CD4-positive, alpha-beta T cell treated with Interleukin-4 for 4 hours (primary cell): ENCODE data around the gene TMEM86B.

Experiments
- DNase-seq: peaks from one replicate; pipeline ENCODE4 v3.0.0-alpha.2; 2020

TMEM86B gene

GRCh38 chr19:55257461-55258420 lies 29.2 kb upstream of the TMEM86B start:
- DNase-seq = peak; percentile 6

GRCh38 chr19:55256562-55257460 lies 28.2 kb upstream of the TMEM86B start:
- DNase-seq = no peak

GRCh38 chr19:55255618-55256423 lies 27.3 kb upstream of the TMEM86B start:
- DNase-seq = peak; percentile 62

DNA sequence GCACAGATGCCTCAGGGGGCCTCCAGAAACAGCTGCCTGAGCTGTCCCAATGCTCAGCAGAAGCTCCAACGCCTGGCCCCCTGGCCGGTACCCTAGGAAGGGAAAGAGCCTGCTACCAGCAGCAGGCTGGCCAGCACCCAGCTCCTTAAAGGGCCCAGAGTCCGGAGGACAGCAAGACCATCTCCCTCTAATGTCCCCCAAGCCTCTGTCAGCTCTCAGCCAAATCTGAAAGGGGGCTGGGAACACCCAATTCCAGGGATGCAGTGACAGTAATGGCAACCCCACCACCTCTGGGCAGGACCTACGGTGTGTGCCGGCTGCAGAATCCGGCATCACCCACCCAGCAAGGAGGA lies 26.0 kb upstream of the TMEM86B start:
- no peak for DNase-seq

DNA sequence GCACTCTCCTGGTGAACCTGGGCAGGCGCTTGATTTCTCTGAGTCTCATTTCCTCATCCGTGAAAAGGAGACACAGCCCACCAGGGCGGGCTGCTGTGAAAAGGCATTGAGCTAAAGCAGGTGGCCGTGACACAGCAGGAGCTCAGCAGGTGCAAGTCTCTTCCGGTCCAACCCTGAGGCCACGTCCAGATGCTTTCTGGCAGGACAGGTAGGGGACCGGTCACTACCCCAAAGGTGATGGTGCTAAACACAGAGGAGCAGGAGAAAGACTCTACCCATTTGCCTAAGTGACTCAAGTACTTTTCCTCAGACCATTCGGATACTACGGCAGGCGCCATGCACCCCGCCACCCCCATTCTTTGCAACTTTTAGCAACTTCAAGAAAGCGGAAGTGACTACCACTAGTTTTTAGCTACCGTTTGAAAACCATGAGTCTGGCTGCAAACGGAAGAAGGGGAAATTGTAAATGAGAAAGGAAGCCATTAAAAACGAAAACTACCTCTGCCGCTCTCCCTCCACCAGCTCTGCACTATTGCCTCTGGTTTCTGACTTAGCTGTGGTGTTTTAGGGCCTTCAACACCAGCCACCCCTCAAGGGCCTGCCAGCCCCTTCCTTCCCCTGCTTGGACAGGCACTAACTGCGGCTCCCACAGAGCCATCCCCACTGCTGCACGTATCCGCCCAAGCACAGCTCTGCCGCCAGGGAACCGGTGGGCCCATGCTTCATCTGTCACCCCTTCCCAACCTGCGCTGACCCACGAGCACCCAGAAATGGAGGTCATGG lies 25.5 kb upstream of the TMEM86B start:
- peak; percentile 79 for DNase-seq

DNA sequence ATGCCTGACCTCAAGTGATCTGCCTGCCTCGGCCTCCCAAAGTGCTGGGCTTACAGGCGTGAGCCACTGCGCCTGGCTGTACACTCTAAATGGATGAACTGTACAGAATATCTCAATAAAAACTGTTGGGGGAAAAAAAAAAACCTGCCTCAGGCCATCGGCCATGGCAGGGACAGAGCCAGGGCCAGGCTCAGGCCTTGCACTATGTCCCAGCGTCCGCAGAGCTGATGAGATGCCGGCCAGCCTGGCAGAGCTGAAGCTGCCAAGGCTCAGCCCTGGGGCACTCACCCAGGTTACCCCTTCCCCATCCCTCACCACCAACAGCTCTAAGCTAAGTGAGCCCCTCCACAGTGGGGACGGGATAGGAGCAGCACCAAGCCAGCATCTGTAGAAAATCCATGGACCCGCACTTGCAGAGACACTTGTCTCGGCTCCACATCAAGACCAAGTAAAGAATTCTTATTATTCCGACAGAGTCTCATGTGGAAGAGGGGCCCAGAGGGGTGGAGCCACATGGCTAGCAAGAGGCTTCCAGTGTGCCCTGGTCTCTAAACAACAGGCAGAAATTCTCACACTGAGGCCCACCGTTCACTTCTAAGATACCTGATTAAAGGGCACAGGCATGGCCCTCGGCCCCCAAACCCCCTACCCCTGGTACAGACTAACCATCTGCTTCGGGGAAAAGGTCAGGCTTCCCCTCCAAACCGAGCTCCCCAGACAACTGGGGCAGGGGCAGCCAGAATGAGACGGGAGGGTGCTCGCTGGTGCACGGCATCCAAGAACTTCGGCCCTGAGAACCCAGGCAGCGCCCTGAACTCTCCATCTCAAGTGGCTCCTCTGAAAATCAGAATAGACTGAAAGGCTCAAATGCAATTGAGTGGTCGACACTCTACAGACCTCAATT lies 24.4 kb upstream of the TMEM86B start:
- DNase-seq = no peak

DNA sequence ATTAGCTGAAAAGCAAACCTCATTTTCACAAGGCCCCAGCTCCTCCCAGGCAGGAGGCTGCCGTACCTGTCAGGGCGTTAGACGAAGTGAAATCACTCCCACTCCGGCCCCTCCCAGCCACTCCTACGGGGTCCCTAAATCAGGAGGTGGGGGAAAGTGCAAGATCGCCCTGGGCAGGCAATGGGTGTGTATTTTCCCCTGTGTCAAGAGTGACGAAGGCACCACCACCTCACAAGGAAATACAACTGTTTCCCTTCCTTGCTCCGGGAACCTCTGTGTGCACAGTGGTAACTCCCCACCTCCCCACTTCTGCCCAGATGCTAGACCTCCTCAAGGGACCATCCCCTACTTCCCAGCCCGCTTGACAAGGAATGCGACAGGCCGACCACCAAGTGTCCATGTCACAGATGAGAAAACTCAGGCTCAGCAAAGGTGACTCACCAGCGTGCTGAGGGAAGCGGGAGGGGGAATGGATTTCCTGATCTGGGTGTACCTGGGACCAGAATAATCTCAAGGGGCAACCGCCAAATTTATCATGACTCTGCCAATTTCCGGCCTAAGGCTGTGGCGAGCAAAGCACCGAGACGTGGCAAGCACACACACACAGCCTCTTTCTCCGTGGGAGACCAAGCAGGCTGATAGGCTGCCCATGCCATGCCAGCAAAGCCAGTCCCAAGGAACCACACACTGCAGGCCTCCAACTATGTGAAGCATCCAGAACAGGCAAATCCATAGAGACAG lies 22.9 kb upstream of the TMEM86B start:
- peak; percentile 64 for DNase-seq

- DNase-seq = no peak
These were observed 21.9 kb upstream of the TMEM86B start for GRCh38 chr19:55250262-55251036.

GRCh38 chr19:55249841-55250240 lies 21.3 kb upstream of the TMEM86B start:
- no peak for DNase-seq

DNA sequence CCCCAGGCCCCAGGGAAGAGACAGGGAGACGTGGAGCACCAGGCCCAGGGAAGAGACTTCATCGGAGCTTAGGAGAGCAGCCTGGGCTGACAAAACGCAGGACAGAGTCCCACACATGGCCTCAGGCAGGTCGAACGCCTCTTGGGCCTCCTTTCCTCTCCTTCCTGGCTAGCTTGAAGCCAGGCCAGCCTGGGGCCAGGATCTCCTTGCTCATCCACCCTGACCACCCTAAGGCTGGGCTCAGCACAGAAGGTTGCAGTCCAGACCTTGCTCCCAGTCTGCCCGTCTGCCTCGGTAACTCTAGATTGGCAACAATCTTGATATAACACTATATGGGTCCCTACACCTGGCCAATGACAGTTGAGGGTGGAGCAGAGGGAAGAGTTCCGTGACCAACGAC lies 20.1 kb upstream of the TMEM86B start:
- no peak for DNase-seq

DNA sequence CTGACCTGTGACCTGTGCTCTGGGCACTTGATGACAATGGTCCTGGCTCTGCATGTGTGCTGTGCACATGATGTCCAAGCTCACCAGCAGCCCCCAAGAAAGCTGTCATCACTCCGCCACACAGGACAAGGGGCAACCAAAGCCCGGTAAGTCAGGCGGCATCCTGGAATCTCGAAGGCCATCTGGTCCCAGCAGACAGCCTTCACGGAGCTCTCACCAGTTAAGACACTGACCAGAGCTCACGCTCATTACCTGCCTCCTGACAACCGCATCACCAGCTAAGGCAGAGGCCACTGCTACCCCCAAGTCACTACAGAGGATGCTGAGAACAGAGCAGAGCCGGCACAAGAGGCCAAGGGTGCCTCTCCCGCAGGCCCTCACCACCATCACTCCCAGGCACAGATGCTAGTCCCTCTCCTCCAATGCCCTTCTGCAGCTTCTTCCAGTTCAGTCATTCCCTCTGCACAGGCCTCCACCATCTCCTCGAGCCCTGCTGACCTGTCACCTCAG lies 19.7 kb upstream of the TMEM86B start:
- DNase-seq = no peak

- DNase-seq = no peak
These were observed 19.1 kb upstream of the TMEM86B start for GRCh38 chr19:55247621-55248099.

GRCh38 chr19:55246462-55247451 lies 18.2 kb upstream of the TMEM86B start:
- no peak for DNase-seq

DNA sequence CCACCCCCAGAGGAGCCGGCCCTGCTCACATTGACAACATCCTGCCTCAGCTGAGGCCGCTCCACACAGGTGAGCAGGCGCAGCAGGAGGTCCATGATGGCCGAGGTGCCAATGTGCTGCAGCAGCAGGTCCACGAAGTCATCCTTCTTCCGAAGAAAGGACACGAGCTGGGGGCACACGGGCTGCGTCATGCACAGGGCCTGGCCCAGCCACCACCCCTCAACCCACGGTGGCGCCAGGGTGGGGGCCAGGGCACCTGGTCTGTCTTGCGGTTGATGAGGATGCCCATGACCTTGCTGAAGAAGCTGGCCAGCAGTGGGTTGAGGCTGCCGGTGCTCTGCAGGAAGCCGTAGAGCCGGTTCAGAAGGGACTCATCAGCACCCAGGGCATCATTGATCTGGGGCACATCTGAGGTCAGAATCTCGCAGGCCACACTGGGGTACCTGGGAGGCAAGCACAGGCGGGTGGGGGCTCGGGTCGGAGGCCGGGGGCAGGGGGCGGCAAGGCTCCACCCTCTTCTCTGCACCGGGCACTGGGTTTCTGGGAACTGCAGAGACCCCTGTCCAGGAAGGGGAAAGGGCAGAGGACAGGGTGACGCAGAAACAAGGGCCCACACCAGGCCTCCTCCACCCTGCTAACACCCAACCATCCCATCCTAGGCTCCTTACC lies 16.8 kb upstream of the TMEM86B start:
- no peak for DNase-seq

GRCh38 chr19:55244004-55244680 lies 15.6 kb upstream of the TMEM86B start:
- DNase-seq = no peak

GRCh38 chr19:55242517-55242916 lies 14.0 kb upstream of the TMEM86B start:
- DNase-seq = no peak
